Heart right ventricle (tissue), 16 donors: ENCODE measurements around the gene IL17REL. TPM values are rescaled to one million over a fixed set of nuclear protein-coding genes. Genes with fewer than 3 reads are reported as not detected.

Experiments
- ATAC-seq, 8 donors: fragments of 200-7000 bp; cut with Tn5 transposase; one replicate each; pipeline ENCODE4 v1.9.1; 2020; ENCODE audit warnings: mild to moderate bottlenecking in 8 of 8, moderate library complexity in 8 of 8, moderate number of reproducible peaks in 1 of 8
- DNase-seq, 2 donors: peaks; one replicate each; pipeline ENCODE4 v3.0.0-alpha.2; 2020
- H3K27ac ChIP-seq, 10 donors: fragments of 200-600 bp; sonication (generic) in 2 of 10; one replicate each; pipeline versions ENCODE4 v1.5.0 to v1.8.0; 2020 to 2022; ENCODE audit warnings: mild to moderate bottlenecking in 3 of 10
- H3K27me3 ChIP-seq, 7 donors: fragments of 200-600 bp; one replicate each; pipeline ENCODE4 v1.8.0; 2021 to 2022; ENCODE audit warnings: mild to moderate bottlenecking in 2 of 7
- H3K36me3 ChIP-seq, 9 donors: fragments of 200-600 bp; sonication (generic) in 1 of 9; one replicate each; pipeline versions ENCODE4 v1.5.0 to v1.8.0; 2020 to 2022; ENCODE audit warnings: mild to moderate bottlenecking in 2 of 9
- H3K4me1 ChIP-seq, 9 donors: fragments of 200-600 bp; sonication (generic) in 1 of 9; one replicate each; pipeline versions ENCODE4 v1.5.0 to v1.8.0; 2020 to 2022; ENCODE audit warnings: mild to moderate bottlenecking in 4 of 9
- H3K4me3 ChIP-seq, 10 donors: fragments of 200-600 bp; sonication (generic) in 2 of 10; one replicate each; pipeline versions ENCODE4 v1.5.0 to v1.8.0; 2020 to 2022; ENCODE audit warnings: mild to moderate bottlenecking in 7 of 10, moderate library complexity in 2 of 10
- H3K9me3 ChIP-seq, 11 donors: fragments of 200-600 bp in 10 of 11; sonication (generic) in 2 of 11; one replicate each; pipeline versions ENCODE4 v1.5.0 to v1.8.0; 2013 to 2022; ENCODE audit warnings: mild to moderate bottlenecking in 2 of 11, control low read depth in 1 of 11, moderate library complexity in 1 of 11
- CTCF ChIP-seq, 9 donors: fragments of 200-600 bp; sonication (generic) in 2 of 9; IDR thresholded peaks; one replicate each; pipeline versions ENCODE4 v1.5.0 to v1.8.0; 2021 to 2022; ENCODE audit warnings: antibody characterized with exemption in 9 of 9, mild to moderate bottlenecking in 5 of 9, moderate library complexity in 1 of 9
- WGBS, 2 donors: extraction: QIAGEN DNeasy Blood & Tissue Kit; methylation state at CpG; one replicate each; pipeline ENCODE4 v1.1.7; 2013; ENCODE audit warnings: inconsistent platforms in 1 of 2; 5-methylcytosine and 5-hydroxymethylcytosine counted together
- intact Hi-C, 10 donors: fragments of 100-400 bp; cut with DNase I; formaldehyde crosslinking; loops; one replicate each; pipeline versions ENCODE4 v1.11.1 to v1.14.2; 2022
- polyA plus RNA-seq, 2 donors: library from polyadenylated mRNA; stranded (reverse); fragments of 200-250 nt; gene quantifications; one replicate each; pipeline ENCODE4 v1.2.3, GENCODE V29; 2013
- total RNA-seq, 10 donors: library from RNA; stranded (reverse); fragmentation: NEBNext Ultra II Directional in 3 of 10; extraction: Animal tissue kit (Norgen Biotek cat#: 25700) in 3 of 10; gene quantifications; one replicate each; pipeline versions ENCODE4 v1.2.1 to v1.2.4, GENCODE V29; 2021 to 2023
- donor health status: Arrhythmogenic right ventricular cardiomyopathy.
- donor health status: ischemic (EF 13 %, LVEDD 7.1; RV severe dilation, severe dysfunction).
- donor health status: healthy with polysubstance abuse.
- donor health status: DM: no; HTN: yes; CAD: no.
- donor health status: DM: no; HTN: no; CAD: no.
- donor health status: ischemic (EF 25% LVEDD 6.9; RV normal size, moderate dysfunction).
- donor health status: ischemic (EF 25% LVEDD 5.7; RV mildly dilated, moderate dysfunction).
- donor health status: healthy.
- donor health status: DM: yes; HTN: yes; CAD: no.
- donor health status: Ischemic cardiomyopathy.
- donor health status: ischemic (EF 35%, LVEDD 5.7; RV mildly dilated, moderate dysfunction).
- donor health status: nonischemic (EF 11% LVEDD 7.7; RV severe dilation, severe dysfunction).
- donor health status: DM: yes; HTN: yes; CAD: no.
- donor health status: PGD.
- donor health status: ischemic (EF 29% LVEDD 5.4; RV normal size, mild dysfunction).
- donor health status: nonischemic (EF 23%, LVEDD 6.1; RV moderate dilation, normal function).

IL17REL gene
- total and polyA plus RNA-seq, 12 donors = 0.11 TPM; not detected in 11

- intact Hi-C loops = no loop called here
- 66 to 71% methylated on average over 15 of the region's 15 CpGs for WGBS, 2 donors
These were observed 36.0 kb downstream of the IL17REL start for GRCh38 chr22:49976439-49977175.

GRCh38 chr22:49975543-49976389 lies 36.8 kb downstream of the IL17REL start:
- H3K27me3 ChIP-seq = peaks cover 0 to 10% (median 0%) of the 10 kb centered on the region in 7 donors
- H3K4me3 ChIP-seq = no peak overlapping the region
- H3K9me3 ChIP-seq = peaks cover 0 to 18% (median 0%) of the 10 kb centered on the region in 11 donors
- no peak for TF ChIP-seq CTCF (IDR thresholded peaks at IDR 0.05)
- WGBS, 2 donors = 33 to 37% methylated on average over 17 of the region's 17 CpGs
- DNase-seq = peak in 1 of 2 donors; percentile 10
- H3K4me1 ChIP-seq = peaks cover 0 to 22% (median 13%) of the 10 kb centered on the region in 9 donors
- no peak for ATAC-seq
- intact Hi-C loops = no loop called here
- H3K36me3 ChIP-seq = no peaks in the 10 kb centered on the region
- peak overlapping the region in 2 of 10 donors; percentile 1 to 44 for H3K27ac ChIP-seq

More at GRCh38 chr22:49976439-49977175, 36.0 kb downstream of the IL17REL start:
- H3K36me3 ChIP-seq = no peaks in the 10 kb centered on the region
- ATAC-seq (peak in 1 of 8 donors; percentile 15), DNase-seq (no peak)
- H3K27ac ChIP-seq = peak overlapping the region in 2 of 10 donors; percentile 1 to 44
- peaks cover 0 to 18% (median 0%) of the 10 kb centered on the region in 11 donors for H3K9me3 ChIP-seq
- H3K4me3 ChIP-seq = no peak overlapping the region
- peaks cover 0 to 6% (median 0%) of the 10 kb centered on the region in 7 donors for H3K27me3 ChIP-seq
- H3K4me1 ChIP-seq = peaks cover 0 to 13% (median 6%) of the 10 kb centered on the region in 9 donors
- no peak for TF ChIP-seq CTCF (IDR thresholded peaks at IDR 0.05)

GRCh38 chr22:49973018-49973961 lies 39.3 kb downstream of the IL17REL start:
- TF ChIP-seq CTCF (IDR thresholded peaks at IDR 0.05) = no peak
- no peak overlapping the region for H3K27ac ChIP-seq
- no peak for ATAC-seq
- peaks cover 0 to 39% (median 22%) of the 10 kb centered on the region in 9 donors for H3K4me1 ChIP-seq
- no peak overlapping the region for H3K4me3 ChIP-seq
- peaks cover 0 to 10% (median 0%) of the 10 kb centered on the region in 7 donors for H3K27me3 ChIP-seq
- H3K9me3 ChIP-seq = peaks cover 0 to 1% (median 0%) of the 10 kb centered on the region in 11 donors
- intact Hi-C loops = loop anchor here in 3 of 10 donors (5.0 kb wide), 1 partner anchor 41 kb away; no protein-coding TSS in a partner anchor
- WGBS, 2 donors = 92 to 95% methylated on average over 5 of the region's 5 CpGs
- H3K36me3 ChIP-seq = no peaks in the 10 kb centered on the region
- no peak for DNase-seq
